A549 (cell line): ENCODE measurements around the gene ADGRG6.
"Not testable (repeated sequence)": the region's sequence is repeated elsewhere in the genome, so short reads cannot be mapped to it uniquely, and the experiment has no call there.

Source experiments
- CBX8 ChIP-seq: fragments of 200-600 bp; sonication (generic); IDR thresholded peaks from 2 replicates; pipeline ENCODE4 v1.6.1; 2016
- EP300 ChIP-seq, 2 experiments: fragments of >200 bp; sonication (Bioruptor Twin); formaldehyde crosslinking; IDR thresholded peaks; 2 replicates in 1 of 2; 3 replicates in 1 of 2; pipeline ENCODE4 v1.6.1; 2016 to 2017
- ESRRA ChIP-seq: fragments of 150-350 bp; IDR thresholded peaks from 2 replicates; pipeline ENCODE4 v1.6.1; 2014; ENCODE audit warnings: mild to moderate bottlenecking, low read length, borderline replicate concordance
- FOSL2 ChIP-seq, 2 experiments: fragments of 450-650 bp in 1 of 2; fragments of >200 bp in 1 of 2; sonication (Bioruptor Twin) in 1 of 2; formaldehyde crosslinking; IDR thresholded peaks; 2 replicates each; pipeline versions ENCODE4 v1.5.0 to v1.6.1; 2016 to 2020; ENCODE audit warnings: mild to moderate bottlenecking in 1 of 2, moderate library complexity in 1 of 2
- JUN ChIP-seq, 2 experiments: fragments of >200 bp; sonication (Bioruptor Twin); formaldehyde crosslinking; IDR thresholded peaks; 2 replicates in 1 of 2; 3 replicates in 1 of 2; pipeline ENCODE4 v1.6.1; 2016 to 2017
- MAFK ChIP-seq: fragments of 450-650 bp; IDR thresholded peaks from 2 replicates; pipeline ENCODE4 v1.6.1; 2014; ENCODE audit not compliant: partially characterized antibody
- POLR2A ChIP-seq: IDR thresholded peaks from 2 replicates; pipeline ENCODE4 v1.6.1; 2012; ENCODE audit warnings: mild to moderate bottlenecking, low read length
- RAD21 ChIP-seq, 2 experiments: fragments of >200 bp in 1 of 2; sonication (Bioruptor Twin) in 1 of 2; formaldehyde crosslinking in 1 of 2; IDR thresholded peaks in 1 of 2; conservative IDR thresholded peaks in 1 of 2; 2 replicates in 1 of 2; 3 replicates in 1 of 2; pipeline ENCODE4 v1.6.1; 2012 to 2018; ENCODE audit warnings: inconsistent platforms in 1 of 2
- RNF2 ChIP-seq: fragments of 200-600 bp; sonication (generic); IDR thresholded peaks from 2 replicates; pipeline ENCODE4 v1.6.1; 2016; ENCODE audit warnings: low read depth, mild to moderate bottlenecking, antibody characterized with exemption, moderate library complexity, borderline replicate concordance
- SMC3 ChIP-seq: fragments of >200 bp; sonication (Bioruptor Twin); formaldehyde crosslinking; IDR thresholded peaks from 3 replicates; pipeline ENCODE4 v1.6.1; 2018; ENCODE audit warnings: inconsistent platforms
- TF ChIP-seq, protein P1 (sequence below): fragments of >200 bp; sonication (Bioruptor Twin); formaldehyde crosslinking; IDR thresholded peaks from 3 replicates; pipeline ENCODE4 v1.5.1; 2016
- TF ChIP-seq, protein P2 (sequence below): fragments of 200-600 bp; sonication (generic); IDR thresholded peaks from 2 replicates; pipeline ENCODE4 v1.6.1; 2016; ENCODE audit warnings: antibody characterized with exemption, mild to moderate bottlenecking, moderate library complexity
- TF ChIP-seq, protein P3 (sequence below): IDR thresholded peaks from 2 replicates; pipeline ENCODE4 v1.6.1; 2012
- TF ChIP-seq, protein P4 (sequence below): fragments of 450-650 bp; IDR thresholded peaks from 2 replicates; pipeline ENCODE4 v1.6.1; 2014; ENCODE audit warnings: antibody characterized with exemption

DNA sequence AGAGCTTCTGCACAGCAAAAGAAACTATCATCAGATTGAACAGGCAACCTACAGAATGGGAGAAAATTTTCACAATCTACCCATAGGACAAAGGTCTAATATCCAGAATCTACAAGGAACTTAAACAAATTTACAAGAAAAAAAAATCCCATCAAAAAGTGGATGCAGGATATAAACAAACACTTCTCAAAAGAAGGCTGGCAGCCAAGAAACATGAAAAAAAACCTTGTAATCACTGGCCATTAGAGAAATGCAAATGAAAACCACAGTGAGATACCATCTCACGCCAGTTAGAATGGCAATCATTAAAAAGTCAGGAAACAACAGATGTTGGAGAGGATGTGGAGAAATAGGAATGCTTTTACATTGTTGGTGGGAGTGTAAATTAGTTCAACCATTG, 152.4 kb downstream of the ADGRG6 start:
- TF ChIP-seq EP300 (IDR thresholded peaks at IDR 0.05); RAD21 (conservative IDR thresholded peaks at IDR 0.05 in 1 of 2, IDR thresholded peaks at IDR 0.05 in 1 of 2); POLR2A; MAFK; ESRRA; JUN (IDR thresholded peaks at IDR 0.05); RNF2; SMC3; FOSL2 (IDR thresholded peaks at IDR 0.05); FOSL2 (CRISPR knock-in tag; IDR thresholded peaks at IDR 0.05); CBX8: not testable (repeated sequence)
- TF ChIP-seq, protein P1, sequence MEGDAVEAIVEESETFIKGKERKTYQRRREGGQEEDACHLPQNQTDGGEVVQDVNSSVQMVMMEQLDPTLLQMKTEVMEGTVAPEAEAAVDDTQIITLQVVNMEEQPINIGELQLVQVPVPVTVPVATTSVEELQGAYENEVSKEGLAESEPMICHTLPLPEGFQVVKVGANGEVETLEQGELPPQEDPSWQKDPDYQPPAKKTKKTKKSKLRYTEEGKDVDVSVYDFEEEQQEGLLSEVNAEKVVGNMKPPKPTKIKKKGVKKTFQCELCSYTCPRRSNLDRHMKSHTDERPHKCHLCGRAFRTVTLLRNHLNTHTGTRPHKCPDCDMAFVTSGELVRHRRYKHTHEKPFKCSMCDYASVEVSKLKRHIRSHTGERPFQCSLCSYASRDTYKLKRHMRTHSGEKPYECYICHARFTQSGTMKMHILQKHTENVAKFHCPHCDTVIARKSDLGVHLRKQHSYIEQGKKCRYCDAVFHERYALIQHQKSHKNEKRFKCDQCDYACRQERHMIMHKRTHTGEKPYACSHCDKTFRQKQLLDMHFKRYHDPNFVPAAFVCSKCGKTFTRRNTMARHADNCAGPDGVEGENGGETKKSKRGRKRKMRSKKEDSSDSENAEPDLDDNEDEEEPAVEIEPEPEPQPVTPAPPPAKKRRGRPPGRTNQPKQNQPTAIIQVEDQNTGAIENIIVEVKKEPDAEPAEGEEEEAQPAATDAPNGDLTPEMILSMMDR = not testable (repeated sequence)
- TF ChIP-seq, protein P2, sequence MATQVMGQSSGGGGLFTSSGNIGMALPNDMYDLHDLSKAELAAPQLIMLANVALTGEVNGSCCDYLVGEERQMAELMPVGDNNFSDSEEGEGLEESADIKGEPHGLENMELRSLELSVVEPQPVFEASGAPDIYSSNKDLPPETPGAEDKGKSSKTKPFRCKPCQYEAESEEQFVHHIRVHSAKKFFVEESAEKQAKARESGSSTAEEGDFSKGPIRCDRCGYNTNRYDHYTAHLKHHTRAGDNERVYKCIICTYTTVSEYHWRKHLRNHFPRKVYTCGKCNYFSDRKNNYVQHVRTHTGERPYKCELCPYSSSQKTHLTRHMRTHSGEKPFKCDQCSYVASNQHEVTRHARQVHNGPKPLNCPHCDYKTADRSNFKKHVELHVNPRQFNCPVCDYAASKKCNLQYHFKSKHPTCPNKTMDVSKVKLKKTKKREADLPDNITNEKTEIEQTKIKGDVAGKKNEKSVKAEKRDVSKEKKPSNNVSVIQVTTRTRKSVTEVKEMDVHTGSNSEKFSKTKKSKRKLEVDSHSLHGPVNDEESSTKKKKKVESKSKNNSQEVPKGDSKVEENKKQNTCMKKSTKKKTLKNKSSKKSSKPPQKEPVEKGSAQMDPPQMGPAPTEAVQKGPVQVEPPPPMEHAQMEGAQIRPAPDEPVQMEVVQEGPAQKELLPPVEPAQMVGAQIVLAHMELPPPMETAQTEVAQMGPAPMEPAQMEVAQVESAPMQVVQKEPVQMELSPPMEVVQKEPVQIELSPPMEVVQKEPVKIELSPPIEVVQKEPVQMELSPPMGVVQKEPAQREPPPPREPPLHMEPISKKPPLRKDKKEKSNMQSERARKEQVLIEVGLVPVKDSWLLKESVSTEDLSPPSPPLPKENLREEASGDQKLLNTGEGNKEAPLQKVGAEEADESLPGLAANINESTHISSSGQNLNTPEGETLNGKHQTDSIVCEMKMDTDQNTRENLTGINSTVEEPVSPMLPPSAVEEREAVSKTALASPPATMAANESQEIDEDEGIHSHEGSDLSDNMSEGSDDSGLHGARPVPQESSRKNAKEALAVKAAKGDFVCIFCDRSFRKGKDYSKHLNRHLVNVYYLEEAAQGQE = not testable (repeated sequence)
- TF ChIP-seq, protein P3, sequence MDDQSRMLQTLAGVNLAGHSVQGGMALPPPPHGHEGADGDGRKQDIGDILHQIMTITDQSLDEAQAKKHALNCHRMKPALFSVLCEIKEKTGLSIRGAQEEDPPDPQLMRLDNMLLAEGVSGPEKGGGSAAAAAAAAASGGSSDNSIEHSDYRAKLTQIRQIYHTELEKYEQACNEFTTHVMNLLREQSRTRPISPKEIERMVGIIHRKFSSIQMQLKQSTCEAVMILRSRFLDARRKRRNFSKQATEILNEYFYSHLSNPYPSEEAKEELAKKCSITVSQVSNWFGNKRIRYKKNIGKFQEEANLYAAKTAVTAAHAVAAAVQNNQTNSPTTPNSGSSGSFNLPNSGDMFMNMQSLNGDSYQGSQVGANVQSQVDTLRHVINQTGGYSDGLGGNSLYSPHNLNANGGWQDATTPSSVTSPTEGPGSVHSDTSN = not testable (repeated sequence)
- TF ChIP-seq, protein P4, sequence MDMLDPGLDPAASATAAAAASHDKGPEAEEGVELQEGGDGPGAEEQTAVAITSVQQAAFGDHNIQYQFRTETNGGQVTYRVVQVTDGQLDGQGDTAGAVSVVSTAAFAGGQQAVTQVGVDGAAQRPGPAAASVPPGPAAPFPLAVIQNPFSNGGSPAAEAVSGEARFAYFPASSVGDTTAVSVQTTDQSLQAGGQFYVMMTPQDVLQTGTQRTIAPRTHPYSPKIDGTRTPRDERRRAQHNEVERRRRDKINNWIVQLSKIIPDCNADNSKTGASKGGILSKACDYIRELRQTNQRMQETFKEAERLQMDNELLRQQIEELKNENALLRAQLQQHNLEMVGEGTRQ = not testable (repeated sequence)
